GM12878 (cell line): Measurements from ENCODE around the gene ZNF304. TPM values are rescaled to one million over a fixed set of nuclear protein-coding genes. Genes with fewer than 3 reads are reported as not detected.

Experiments
- BCLAF1 ChIP-seq: fragments of 450-650 bp; IDR thresholded peaks from 2 replicates; pipeline ENCODE4 v1.6.1; 2017; ENCODE audit warnings: antibody characterized with exemption, mild to moderate bottlenecking, moderate library complexity
- BRCA1 ChIP-seq: IDR thresholded peaks from 2 replicates; pipeline ENCODE4 v1.6.1; 2011; ENCODE audit warnings: low read depth, low read length, improper control_type of control experiment
- JUND ChIP-seq: IDR thresholded peaks from 2 replicates; pipeline ENCODE4 v1.6.1; 2012; ENCODE audit warnings: low read depth, mild to moderate bottlenecking, low read length, improper control_type of control experiment, moderate library complexity
- LARP7 ChIP-seq: fragments of 450-650 bp; IDR thresholded peaks from 2 replicates; pipeline ENCODE4 v1.6.1; 2017; ENCODE audit warnings: mild to moderate bottlenecking
- NKRF ChIP-seq: fragments of 450-650 bp; conservative IDR thresholded peaks from 2 replicates; pipeline ENCODE4 v1.6.1; 2017; ENCODE audit warnings: mild to moderate bottlenecking, moderate library complexity
- RAD21 ChIP-seq: IDR thresholded peaks from 2 replicates; pipeline ENCODE4 v1.6.1; 2011; ENCODE audit warnings: mild to moderate bottlenecking, low read depth, low read length, moderate library complexity; ENCODE audit not compliant: insufficient read depth
- RELB ChIP-seq: fragments of 450-650 bp; IDR thresholded peaks from 2 replicates; pipeline ENCODE4 v1.6.1; 2017; ENCODE audit warnings: low read depth, mild to moderate bottlenecking, moderate library complexity
- TBL1XR1 ChIP-seq: IDR thresholded peaks from 2 replicates; pipeline ENCODE4 v1.6.1; 2012; ENCODE audit warnings: low read depth, low read length, improper control_type of control experiment
- USF2 ChIP-seq: IDR thresholded peaks from 2 replicates; pipeline ENCODE4 v1.6.1; 2011; ENCODE audit warnings: low read depth, low read length, improper control_type of control experiment, borderline replicate concordance
- polyA plus RNA-seq, 11 experiments: library from polyadenylated mRNA; depleted of rRNA in 4 of 11; unstranded in 6 of 11; stranded (reverse) in 5 of 11; fragments of >200 nt; fragmentation: Nextera tagmentation in 4 of 11; fragmentation: Illumina TruSeq in 1 of 11; extraction: Ambion mirVana in 4 of 11; extraction: Trizol in 1 of 11; gene quantifications; 1 replicate in 1 of 11; 2 replicates in 10 of 11; pipeline versions ENCODE4 v1.2.1 to v1.2.3, GENCODE V29; 2011 to 2016; ENCODE audit warnings: inconsistent platforms in 2 of 11, missing spikeins in 2 of 11, low read depth in 1 of 11
- total RNA-seq, 4 experiments: library from RNA; depleted of rRNA in 3 of 4; stranded (reverse); fragments of >200 nt in 3 of 4; fragmentation: Illumina TruSeq in 1 of 4; extraction: Trizol in 1 of 4; gene quantifications; 2 replicates each; pipeline versions ENCODE4 v1.2.1 to v1.2.3, GENCODE V29; 2013 to 2021
- TF ChIP-seq, protein P1 (sequence below): fragments of 450-650 bp; IDR thresholded peaks from 2 replicates; pipeline ENCODE4 v1.6.1; 2016; ENCODE audit warnings: mild to moderate bottlenecking, moderate library complexity, borderline replicate concordance
- TF ChIP-seq, protein P2 (sequence below): fragments of 450-650 bp; IDR thresholded peaks from 2 replicates; pipeline ENCODE4 v1.6.1; 2017; ENCODE audit warnings: mild to moderate bottlenecking, moderate library complexity

Gene ZNF304
- total and polyA plus RNA-seq, 10 of the 15 experiments (the other 5 are each of a cell fraction or from before 2014, with no cell fraction given): 1.1 to 11.6 (median 6.9) TPM

GRCh38 chr19:57389730-57390598 is 38.9 kb downstream of the ZNF304 start, which contains the start of gene ZNF548 (continued):
- TF ChIP-seq, protein P1, sequence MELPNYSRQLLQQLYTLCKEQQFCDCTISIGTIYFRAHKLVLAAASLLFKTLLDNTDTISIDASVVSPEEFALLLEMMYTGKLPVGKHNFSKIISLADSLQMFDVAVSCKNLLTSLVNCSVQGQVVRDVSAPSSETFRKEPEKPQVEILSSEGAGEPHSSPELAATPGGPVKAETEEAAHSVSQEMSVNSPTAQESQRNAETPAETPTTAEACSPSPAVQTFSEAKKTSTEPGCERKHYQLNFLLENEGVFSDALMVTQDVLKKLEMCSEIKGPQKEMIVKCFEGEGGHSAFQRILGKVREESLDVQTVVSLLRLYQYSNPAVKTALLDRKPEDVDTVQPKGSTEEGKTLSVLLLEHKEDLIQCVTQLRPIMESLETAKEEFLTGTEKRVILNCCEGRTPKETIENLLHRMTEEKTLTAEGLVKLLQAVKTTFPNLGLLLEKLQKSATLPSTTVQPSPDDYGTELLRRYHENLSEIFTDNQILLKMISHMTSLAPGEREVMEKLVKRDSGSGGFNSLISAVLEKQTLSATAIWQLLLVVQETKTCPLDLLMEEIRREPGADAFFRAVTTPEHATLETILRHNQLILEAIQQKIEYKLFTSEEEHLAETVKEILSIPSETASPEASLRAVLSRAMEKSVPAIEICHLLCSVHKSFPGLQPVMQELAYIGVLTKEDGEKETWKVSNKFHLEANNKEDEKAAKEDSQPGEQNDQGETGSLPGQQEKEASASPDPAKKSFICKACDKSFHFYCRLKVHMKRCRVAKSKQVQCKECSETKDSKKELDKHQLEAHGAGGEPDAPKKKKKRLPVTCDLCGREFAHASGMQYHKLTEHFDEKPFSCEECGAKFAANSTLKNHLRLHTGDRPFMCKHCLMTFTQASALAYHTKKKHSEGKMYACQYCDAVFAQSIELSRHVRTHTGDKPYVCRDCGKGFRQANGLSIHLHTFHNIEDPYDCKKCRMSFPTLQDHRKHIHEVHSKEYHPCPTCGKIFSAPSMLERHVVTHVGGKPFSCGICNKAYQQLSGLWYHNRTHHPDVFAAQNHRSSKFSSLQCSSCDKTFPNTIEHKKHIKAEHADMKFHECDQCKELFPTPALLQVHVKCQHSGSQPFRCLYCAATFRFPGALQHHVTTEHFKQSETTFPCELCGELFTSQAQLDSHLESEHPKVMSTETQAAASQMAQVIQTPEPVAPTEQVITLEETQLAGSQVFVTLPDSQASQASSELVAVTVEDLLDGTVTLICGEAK: peak; percentile 92
- TF ChIP-seq JUND: no peak
- no peak for TF ChIP-seq RELB
- TF ChIP-seq, protein P2, sequence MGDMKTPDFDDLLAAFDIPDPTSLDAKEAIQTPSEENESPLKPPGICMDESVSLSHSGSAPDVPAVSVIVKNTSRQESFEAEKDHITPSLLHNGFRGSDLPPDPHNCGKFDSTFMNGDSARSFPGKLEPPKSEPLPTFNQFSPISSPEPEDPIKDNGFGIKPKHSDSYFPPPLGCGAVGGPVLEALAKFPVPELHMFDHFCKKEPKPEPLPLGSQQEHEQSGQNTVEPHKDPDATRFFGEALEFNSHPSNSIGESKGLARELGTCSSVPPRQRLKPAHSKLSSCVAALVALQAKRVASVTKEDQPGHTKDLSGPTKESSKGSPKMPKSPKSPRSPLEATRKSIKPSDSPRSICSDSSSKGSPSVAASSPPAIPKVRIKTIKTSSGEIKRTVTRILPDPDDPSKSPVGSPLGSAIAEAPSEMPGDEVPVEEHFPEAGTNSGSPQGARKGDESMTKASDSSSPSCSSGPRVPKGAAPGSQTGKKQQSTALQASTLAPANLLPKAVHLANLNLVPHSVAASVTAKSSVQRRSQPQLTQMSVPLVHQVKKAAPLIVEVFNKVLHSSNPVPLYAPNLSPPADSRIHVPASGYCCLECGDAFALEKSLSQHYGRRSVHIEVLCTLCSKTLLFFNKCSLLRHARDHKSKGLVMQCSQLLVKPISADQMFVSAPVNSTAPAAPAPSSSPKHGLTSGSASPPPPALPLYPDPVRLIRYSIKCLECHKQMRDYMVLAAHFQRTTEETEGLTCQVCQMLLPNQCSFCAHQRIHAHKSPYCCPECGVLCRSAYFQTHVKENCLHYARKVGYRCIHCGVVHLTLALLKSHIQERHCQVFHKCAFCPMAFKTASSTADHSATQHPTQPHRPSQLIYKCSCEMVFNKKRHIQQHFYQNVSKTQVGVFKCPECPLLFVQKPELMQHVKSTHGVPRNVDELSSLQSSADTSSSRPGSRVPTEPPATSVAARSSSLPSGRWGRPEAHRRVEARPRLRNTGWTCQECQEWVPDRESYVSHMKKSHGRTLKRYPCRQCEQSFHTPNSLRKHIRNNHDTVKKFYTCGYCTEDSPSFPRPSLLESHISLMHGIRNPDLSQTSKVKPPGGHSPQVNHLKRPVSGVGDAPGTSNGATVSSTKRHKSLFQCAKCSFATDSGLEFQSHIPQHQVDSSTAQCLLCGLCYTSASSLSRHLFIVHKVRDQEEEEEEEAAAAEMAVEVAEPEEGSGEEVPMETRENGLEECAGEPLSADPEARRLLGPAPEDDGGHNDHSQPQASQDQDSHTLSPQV: no peak
- TF ChIP-seq NKRF: peak; percentile 44; the same call in 1 of the 2 replicates
- TF ChIP-seq BRCA1: peak; percentile 44; the same call in 1 of the 2 replicates
- TF ChIP-seq USF2: no peak
- TF ChIP-seq TBL1XR1: no peak
- no peak for TF ChIP-seq BCLAF1
- TF ChIP-seq LARP7: no peak; the same call in 1 of the 2 replicates
- peak; percentile 16; the same call in 1 of the 2 replicates for TF ChIP-seq RAD21
